H54 (cell line): Measurements from ENCODE around the gene CYBC1.

ENCODE experiments used
- DNase-seq: peaks from one replicate; pipeline ENCODE4 v3.0.0; 2011; ENCODE audit warnings: low spot score, mixed read lengths; ENCODE audit not compliant: insufficient read length
- FAIRE-seq: peaks from 3 replicates; lab custom pipeline; 2011; peaks lifted over from hg19 to GRCh38; lab: Jason Lieb, UNC
- POLR2A ChIP-seq: IDR thresholded peaks from 2 replicates; pipeline ENCODE4 v1.6.1; 2011; ENCODE audit warnings: low read depth, mild to moderate bottlenecking, low read length

Gene CYBC1

GRCh38 chr17:82397449-82398335, 52.9 kb downstream of the CYBC1 start:
- DNase-seq (no peak), FAIRE-seq (no peak)
- TF ChIP-seq POLR2A = no peak

DNA sequence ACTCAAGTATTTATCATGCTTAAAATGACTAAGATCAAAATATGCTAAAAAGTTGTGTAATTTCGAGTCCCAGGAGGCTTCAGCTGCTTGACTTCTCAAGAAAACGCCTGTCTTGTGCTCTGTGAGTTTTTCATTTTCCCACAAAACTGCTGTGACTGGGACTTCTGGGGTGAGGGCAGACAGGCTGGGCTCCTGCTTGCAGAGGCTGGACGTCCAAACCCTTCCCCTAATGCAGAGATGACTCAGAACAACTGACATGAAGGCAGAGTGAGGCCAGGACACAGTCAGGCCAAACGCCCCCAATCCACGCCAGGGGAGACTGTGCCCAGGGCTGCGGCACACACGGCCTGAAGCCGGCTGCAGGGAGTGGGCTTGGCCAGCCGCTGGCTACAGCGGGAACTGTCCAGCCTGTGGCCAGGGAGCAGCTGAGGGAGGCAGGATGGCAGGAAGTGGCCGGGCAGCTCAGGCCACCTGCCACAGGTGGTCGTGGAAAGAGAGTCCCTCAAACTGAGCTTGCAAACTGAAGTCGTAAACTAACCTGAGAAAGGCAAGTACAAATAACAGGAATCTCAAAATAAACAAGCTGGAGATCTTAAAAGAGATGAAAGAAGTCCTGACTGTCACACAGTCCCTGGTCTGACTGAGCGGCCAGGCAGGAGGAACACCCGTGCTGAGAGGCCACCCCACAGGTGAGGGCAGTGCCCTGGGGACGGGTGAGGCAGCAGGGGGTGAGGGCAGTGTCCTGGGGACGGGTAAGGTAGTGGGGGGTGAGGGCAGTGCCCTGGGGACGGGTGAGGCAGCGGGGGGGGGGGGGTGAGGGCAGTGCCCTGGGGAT, 53.7 kb downstream of the CYBC1 start:
- TF ChIP-seq POLR2A = no peak
- no peak for FAIRE-seq
- DNase-seq = no peak

GRCh38 chr17:82394278-82394677, 56.3 kb downstream of the CYBC1 start:
- FAIRE-seq (no peak), DNase-seq (no peak)
- TF ChIP-seq POLR2A = no peak

DNA sequence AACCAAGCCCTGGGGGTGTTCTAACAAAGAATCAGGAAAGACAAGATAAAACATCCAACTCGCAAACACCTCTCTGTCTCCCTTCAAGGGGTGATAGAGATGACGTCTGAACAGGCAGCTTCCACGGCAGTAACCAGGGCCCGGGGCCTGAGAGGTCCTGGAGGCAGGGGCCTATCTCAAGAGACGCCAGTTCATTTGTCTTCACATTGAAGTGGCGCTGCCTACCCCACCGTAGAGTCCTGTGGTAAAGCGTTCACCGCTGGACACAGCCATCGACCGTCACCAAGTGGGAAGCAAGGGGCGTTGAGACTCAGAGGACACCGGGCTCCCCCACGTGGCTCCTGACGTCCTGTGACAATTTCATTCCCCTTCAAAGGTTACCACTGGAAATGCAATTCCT, 57.6 kb downstream of the CYBC1 start:
- TF ChIP-seq POLR2A = no peak
- FAIRE-seq (no peak), DNase-seq (no peak)
